Neuron (in vitro differentiated cells): ENCODE measurements around the gene TMPRSS11D.

ENCODE experiments used
- H2AFZ ChIP-seq: one replicate; pipeline ENCODE4 v1.6.1; 2013; ENCODE audit warnings: low read depth, mild to moderate bottlenecking, inconsistent platforms, low read length, moderate library complexity
- H3K27me3 ChIP-seq: one replicate; pipeline ENCODE4 v1.6.1; 2013; ENCODE audit warnings: low read length; ENCODE audit not compliant: insufficient read depth
- H3K36me3 ChIP-seq: one replicate; pipeline ENCODE4 v1.6.1; 2013; ENCODE audit warnings: low read length; ENCODE audit not compliant: insufficient read depth
- H3K4me1 ChIP-seq: one replicate; pipeline ENCODE4 v1.6.1; 2013; ENCODE audit warnings: low read length; ENCODE audit not compliant: insufficient read depth
- H3K4me3 ChIP-seq: 2 replicates; pipeline ENCODE4 v1.5.1; 2013; ENCODE audit warnings: mild to moderate bottlenecking, low read length, moderate library complexity
- H3K9me3 ChIP-seq: one replicate; pipeline ENCODE4 v1.6.1; 2013; ENCODE audit warnings: low read length

The TMPRSS11D gene

GRCh38 chr4:67909905-67910584 lies 26.2 kb upstream of the TMPRSS11D start:
- Histone ChIP-seq H3K36me3 (no peaks in the 10 kb centered on the region), H3K4me3 (no peak overlapping the region), H2AFZ (no peak overlapping the region), H3K27me3 (no peaks in the 10 kb centered on the region), H3K9me3 (no peaks in the 10 kb centered on the region), H3K4me1 (no peaks in the 10 kb centered on the region)

- no peaks in the 10 kb centered on the region for H3K27me3 ChIP-seq
- no peak overlapping the region for H2AFZ ChIP-seq
- H3K4me3 ChIP-seq = no peak overlapping the region
- no peaks in the 10 kb centered on the region for H3K36me3 ChIP-seq
- H3K9me3 ChIP-seq = no peaks in the 10 kb centered on the region
- no peaks in the 10 kb centered on the region for H3K4me1 ChIP-seq
These were observed 23.8 kb upstream of the TMPRSS11D start for GRCh38 chr4:67907650-67908049.

- Histone ChIP-seq H3K36me3 (no peaks in the 10 kb centered on the region), H3K4me1 (no peaks in the 10 kb centered on the region), H3K9me3 (no peaks in the 10 kb centered on the region), H2AFZ (no peak overlapping the region), H3K27me3 (no peaks in the 10 kb centered on the region), H3K4me3 (no peak overlapping the region)
These were observed 15.3 kb upstream of the TMPRSS11D start for GRCh38 chr4:67899096-67899495.

- Histone ChIP-seq H3K4me1 (no peaks in the 10 kb centered on the region), H3K9me3 (no peaks in the 10 kb centered on the region), H3K36me3 (no peaks in the 10 kb centered on the region), H3K27me3 (no peaks in the 10 kb centered on the region), H2AFZ (no peak overlapping the region), H3K4me3 (no peak overlapping the region)
These were observed 13.9 kb upstream of the TMPRSS11D start for GRCh38 chr4:67897686-67898085.

- Histone ChIP-seq H2AFZ (no peak overlapping the region), H3K36me3 (no peaks in the 10 kb centered on the region), H3K4me3 (no peak overlapping the region), H3K9me3 (no peaks in the 10 kb centered on the region), H3K27me3 (no peaks in the 10 kb centered on the region), H3K4me1 (no peaks in the 10 kb centered on the region)
These were observed 12.7 kb upstream of the TMPRSS11D start for GRCh38 chr4:67896421-67897065.

- no peaks in the 10 kb centered on the region for H3K27me3 ChIP-seq
- H3K4me3 ChIP-seq = no peak overlapping the region
- no peak overlapping the region for H2AFZ ChIP-seq
- H3K36me3 ChIP-seq = no peaks in the 10 kb centered on the region
- no peaks in the 10 kb centered on the region for H3K9me3 ChIP-seq
- H3K4me1 ChIP-seq = no peaks in the 10 kb centered on the region
These were observed 10.9 kb upstream of the TMPRSS11D start for GRCh38 chr4:67894659-67895058.

- H3K36me3 ChIP-seq = no peaks in the 10 kb centered on the region
- no peaks in the 10 kb centered on the region for H3K4me1 ChIP-seq
These were observed 9.1 kb upstream of the TMPRSS11D start for GRCh38 chr4:67892905-67893304.

GRCh38 chr4:67892253-67892652 lies 8.5 kb upstream of the TMPRSS11D start:
- Histone ChIP-seq H3K4me3 (no peak overlapping the region), H3K27me3 (no peaks in the 10 kb centered on the region), H3K9me3 (no peaks in the 10 kb centered on the region), H2AFZ (no peak overlapping the region), H3K4me1 (no peaks in the 10 kb centered on the region), H3K36me3 (no peaks in the 10 kb centered on the region)

More at GRCh38 chr4:67892905-67893304, 9.1 kb upstream of the TMPRSS11D start:
- no peaks in the 10 kb centered on the region for H3K9me3 ChIP-seq
- H2AFZ ChIP-seq = no peak overlapping the region
- H3K4me3 ChIP-seq = no peak overlapping the region
- H3K27me3 ChIP-seq = no peaks in the 10 kb centered on the region

- H3K4me3 ChIP-seq = no peak overlapping the region
- H3K27me3 ChIP-seq = no peaks in the 10 kb centered on the region
- no peak overlapping the region for H2AFZ ChIP-seq
- H3K36me3 ChIP-seq = no peaks in the 10 kb centered on the region
- H3K4me1 ChIP-seq = no peaks in the 10 kb centered on the region
- no peaks in the 10 kb centered on the region for H3K9me3 ChIP-seq
These were observed 7.8 kb upstream of the TMPRSS11D start for GRCh38 chr4:67891645-67892044.

- H3K9me3 ChIP-seq = no peaks in the 10 kb centered on the region
- no peaks in the 10 kb centered on the region for H3K36me3 ChIP-seq
- peaks cover 9% of the 10 kb centered on the region for H3K4me1 ChIP-seq
These were observed 2.5 kb upstream of the TMPRSS11D start for GRCh38 chr4:67886281-67886680.

GRCh38 chr4:67885762-67886161 lies 2.0 kb upstream of the TMPRSS11D start:
- peaks cover 9% of the 10 kb centered on the region for H3K4me1 ChIP-seq
- H2AFZ ChIP-seq = peak overlapping the region; percentile 34
- no peaks in the 10 kb centered on the region for H3K36me3 ChIP-seq
- no peaks in the 10 kb centered on the region for H3K9me3 ChIP-seq
- no peaks in the 10 kb centered on the region for H3K27me3 ChIP-seq
- no peak overlapping the region for H3K4me3 ChIP-seq

More at GRCh38 chr4:67886281-67886680, 2.5 kb upstream of the TMPRSS11D start:
- Histone ChIP-seq H3K4me3 (no peak overlapping the region), H3K27me3 (no peaks in the 10 kb centered on the region), H2AFZ (peak overlapping the region; percentile 34)

- H3K4me1 ChIP-seq = peaks cover 9% of the 10 kb centered on the region
- H2AFZ ChIP-seq = no peak overlapping the region
- no peaks in the 10 kb centered on the region for H3K36me3 ChIP-seq
- no peaks in the 10 kb centered on the region for H3K27me3 ChIP-seq
- H3K9me3 ChIP-seq = no peaks in the 10 kb centered on the region
- H3K4me3 ChIP-seq = no peak overlapping the region
These were observed 899 bp upstream of the TMPRSS11D start for GRCh38 chr4:67884701-67885100.

GRCh38 chr4:67883458-67883857 lies 344 bp downstream of the TMPRSS11D start:
- Histone ChIP-seq H2AFZ (no peak overlapping the region), H3K36me3 (no peaks in the 10 kb centered on the region), H3K4me3 (no peak overlapping the region), H3K27me3 (no peaks in the 10 kb centered on the region), H3K4me1 (peaks cover 9% of the 10 kb centered on the region), H3K9me3 (no peaks in the 10 kb centered on the region)
